Activated naive CD4-positive, alpha-beta T cell treated with anti-CD3 and anti-CD28 coated beads for 36 hours (primary cell): Measurements from ENCODE around the gene CYYR1. TPM values are rescaled to one million over a fixed set of nuclear protein-coding genes. Genes with fewer than 3 reads are reported as not detected.

Experiments
- CTCF ChIA-PET: fragments of 350-600 bp; sonication (Branson Sonifier 250); formaldehyde crosslinking; loops from one replicate; lab custom pipeline; 2021; ENCODE audit warnings: antibody characterized with exemption; lab: Charles Lee
- DNase-seq: peaks from one replicate; pipeline ENCODE4 v3.0.0-alpha.2; 2020
- H3K27ac Mint-ChIP-seq: one replicate; pipeline ENCODE4 v1.8.0; 2021; ENCODE audit warnings: mild to moderate bottlenecking, mixed read lengths
- H3K27me3 Mint-ChIP-seq: one replicate; pipeline ENCODE4 v1.8.0; 2021; ENCODE audit warnings: low read depth, mixed read lengths
- H3K36me3 Mint-ChIP-seq: one replicate; pipeline ENCODE4 v1.8.0; 2021; ENCODE audit warnings: low read depth, mixed read lengths
- H3K4me1 Mint-ChIP-seq: one replicate; pipeline ENCODE4 v1.8.0; 2021; ENCODE audit warnings: low read depth, mixed read lengths
- H3K4me3 Mint-ChIP-seq: one replicate; pipeline ENCODE4 v1.8.0; 2021; ENCODE audit warnings: mild to moderate bottlenecking, moderate library complexity, mixed read lengths
- H3K9me3 Mint-ChIP-seq: one replicate; pipeline ENCODE4 v1.8.0; 2021; ENCODE audit warnings: mixed read lengths
- intact Hi-C: fragments of 100-400 bp; cut with micrococcal nuclease; formaldehyde crosslinking; loops from one replicate; pipeline ENCODE4 v1.15.1; 2023
- total RNA-seq, 2 experiments: library from RNA; stranded (reverse); gene quantifications; one replicate each; pipeline ENCODE4 v1.2.3, GENCODE V29; 2021

Gene CYYR1
- total RNA-seq, 2 experiments from 2014 or later: not detected

- intact Hi-C loops: no loop called here
- no peaks in the 10 kb centered on the region for H3K4me1 Mint-ChIP-seq
- no peaks in the 10 kb centered on the region for H3K36me3 Mint-ChIP-seq
- peaks cover 6% of the 10 kb centered on the region for H3K27me3 Mint-ChIP-seq
- no peak overlapping the region for H3K4me3 Mint-ChIP-seq
- H3K9me3 Mint-ChIP-seq: no peaks in the 10 kb centered on the region
- no peak overlapping the region for H3K27ac Mint-ChIP-seq
- CTCF ChIA-PET: no interaction called here
- no peak for DNase-seq
Measured at GRCh38 chr21:26443867-26444266, 129.2 kb downstream of the CYYR1 start.

DNA sequence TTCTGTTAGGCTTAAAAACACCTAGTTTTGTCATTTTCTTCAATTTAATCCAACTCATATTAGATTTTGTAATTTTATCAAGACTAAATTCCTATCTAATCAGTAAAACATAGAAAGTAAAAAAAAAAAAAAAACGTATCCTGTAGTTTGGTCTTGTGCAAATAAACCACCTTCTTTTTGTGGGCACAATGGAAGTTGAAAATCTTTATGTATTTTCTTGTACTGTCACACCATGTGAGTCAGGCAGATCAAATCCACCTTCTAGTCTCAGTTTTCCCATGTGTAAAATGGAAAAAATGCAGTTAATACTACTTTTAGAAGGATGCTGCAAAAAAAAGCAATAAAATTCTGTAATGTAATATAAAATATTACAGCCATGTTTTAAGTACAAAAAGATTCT is 129.8 kb downstream of the CYYR1 start:
- Mint-ChIP-seq H3K4me3 (no peak overlapping the region), H3K27me3 (peaks cover 6% of the 10 kb centered on the region), H3K9me3 (no peaks in the 10 kb centered on the region), H3K36me3 (no peaks in the 10 kb centered on the region), H3K4me1 (no peaks in the 10 kb centered on the region), H3K27ac (no peak overlapping the region)
- CTCF ChIA-PET: no interaction called here
- no peak for DNase-seq
- intact Hi-C loops: no loop called here

DNA sequence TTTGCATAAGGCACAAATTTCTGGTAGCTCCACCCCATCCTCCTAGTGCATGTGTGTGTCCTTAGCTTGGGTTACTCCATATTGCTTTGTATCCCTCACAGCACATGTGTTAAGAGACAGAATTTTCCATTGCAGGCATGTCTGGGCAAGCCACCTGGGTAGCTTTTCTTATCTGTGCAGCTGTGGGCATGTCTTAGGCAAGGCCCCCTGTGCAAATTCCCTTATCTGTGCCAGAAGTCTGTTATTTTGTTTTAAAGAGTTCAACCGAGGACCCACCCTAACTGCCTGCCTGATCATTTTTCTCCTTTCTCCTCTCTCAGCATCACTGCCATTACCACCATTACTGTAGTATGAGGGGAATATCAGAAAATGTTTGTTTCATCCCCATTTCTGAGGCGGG is 131.9 kb downstream of the CYYR1 start:
- DNase-seq: no peak
- no peaks in the 10 kb centered on the region for H3K4me1 Mint-ChIP-seq
- H3K9me3 Mint-ChIP-seq: no peaks in the 10 kb centered on the region
- H3K27me3 Mint-ChIP-seq: peaks cover 6% of the 10 kb centered on the region
- intact Hi-C loops: no loop called here
- CTCF ChIA-PET: no interaction called here
- H3K27ac Mint-ChIP-seq: peak overlapping the region; percentile 55
- H3K4me3 Mint-ChIP-seq: no peak overlapping the region
- no peaks in the 10 kb centered on the region for H3K36me3 Mint-ChIP-seq

GRCh38 chr21:26438976-26439375 is 134.1 kb downstream of the CYYR1 start:
- Mint-ChIP-seq H3K4me1 (no peaks in the 10 kb centered on the region), H3K36me3 (no peaks in the 10 kb centered on the region), H3K4me3 (no peak overlapping the region), H3K27ac (no peak overlapping the region), H3K9me3 (no peaks in the 10 kb centered on the region), H3K27me3 (peaks cover 6% of the 10 kb centered on the region)
- no peak for DNase-seq
- CTCF ChIA-PET: no interaction called here
- intact Hi-C loops: no loop called here

GRCh38 chr21:26437326-26438009 is 135.6 kb downstream of the CYYR1 start:
- H3K4me1 Mint-ChIP-seq: no peaks in the 10 kb centered on the region
- no peaks in the 10 kb centered on the region for H3K9me3 Mint-ChIP-seq
- no peak for DNase-seq
- intact Hi-C loops: no loop called here
- H3K27ac Mint-ChIP-seq: no peak overlapping the region
- CTCF ChIA-PET: no interaction called here
- no peak overlapping the region for H3K4me3 Mint-ChIP-seq
- peaks cover 6% of the 10 kb centered on the region for H3K27me3 Mint-ChIP-seq
- H3K36me3 Mint-ChIP-seq: no peaks in the 10 kb centered on the region

GRCh38 chr21:26433386-26433785 is 139.7 kb downstream of the CYYR1 start:
- H3K9me3 Mint-ChIP-seq: no peaks in the 10 kb centered on the region
- no peak overlapping the region for H3K27ac Mint-ChIP-seq
- H3K4me3 Mint-ChIP-seq: no peak overlapping the region
- H3K4me1 Mint-ChIP-seq: no peaks in the 10 kb centered on the region
- intact Hi-C loops: no loop called here
- H3K36me3 Mint-ChIP-seq: no peaks in the 10 kb centered on the region
- CTCF ChIA-PET: no interaction called here
- DNase-seq: no peak
- H3K27me3 Mint-ChIP-seq: no peaks in the 10 kb centered on the region

GRCh38 chr21:26432410-26432809 is 140.7 kb downstream of the CYYR1 start:
- H3K27ac Mint-ChIP-seq: no peak overlapping the region
- H3K4me3 Mint-ChIP-seq: no peak overlapping the region
- H3K27me3 Mint-ChIP-seq: no peaks in the 10 kb centered on the region
- H3K9me3 Mint-ChIP-seq: no peaks in the 10 kb centered on the region
- CTCF ChIA-PET: no interaction called here
- no peak for DNase-seq
- H3K36me3 Mint-ChIP-seq: no peaks in the 10 kb centered on the region
- intact Hi-C loops: no loop called here
- H3K4me1 Mint-ChIP-seq: no peaks in the 10 kb centered on the region

GRCh38 chr21:26425576-26425975 is 147.5 kb downstream of the CYYR1 start:
- intact Hi-C loops: no loop called here
- Mint-ChIP-seq H3K4me1 (no peaks in the 10 kb centered on the region), H3K27ac (no peak overlapping the region)

DNA sequence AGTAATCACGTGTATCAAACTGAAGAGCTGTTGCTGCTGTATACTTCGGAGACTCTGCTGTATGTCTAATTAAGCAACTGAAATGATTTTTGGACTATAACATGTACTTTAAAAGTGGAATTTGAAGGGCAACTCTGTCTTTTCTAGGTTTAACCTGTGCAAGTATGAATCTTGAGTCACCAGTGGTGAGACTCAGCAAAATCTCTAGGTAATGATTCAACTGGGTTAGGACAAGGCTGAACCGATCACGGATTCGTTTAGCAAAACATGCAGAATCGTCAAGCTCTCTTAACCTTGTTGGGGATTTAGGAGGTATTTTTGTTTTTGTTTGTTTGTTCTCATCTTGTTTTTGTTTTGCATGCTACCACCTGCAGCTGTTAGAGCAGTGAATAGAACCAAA is 149.6 kb downstream of the CYYR1 start:
- Mint-ChIP-seq H3K4me1 (no peaks in the 10 kb centered on the region), H3K4me3 (no peak overlapping the region), H3K27ac (no peak overlapping the region), H3K9me3 (no peaks in the 10 kb centered on the region), H3K36me3 (no peaks in the 10 kb centered on the region), H3K27me3 (peaks cover 2% of the 10 kb centered on the region)
- DNase-seq: no peak
- intact Hi-C loops: no loop called here
- CTCF ChIA-PET: no interaction called here

More at GRCh38 chr21:26425576-26425975, 147.5 kb downstream of the CYYR1 start:
- CTCF ChIA-PET: no interaction called here
- Mint-ChIP-seq H3K36me3 (no peaks in the 10 kb centered on the region), H3K27me3 (peaks cover 1% of the 10 kb centered on the region), H3K4me3 (no peak overlapping the region), H3K9me3 (no peaks in the 10 kb centered on the region)
- DNase-seq: no peak

- Mint-ChIP-seq H3K36me3 (no peaks in the 10 kb centered on the region), H3K4me3 (no peak overlapping the region), H3K4me1 (no peaks in the 10 kb centered on the region), H3K27me3 (peaks cover 2% of the 10 kb centered on the region), H3K9me3 (no peaks in the 10 kb centered on the region), H3K27ac (no peak overlapping the region)
- intact Hi-C loops: no loop called here
- DNase-seq: no peak
- CTCF ChIA-PET: no interaction called here
Measured at GRCh38 chr21:26422706-26423105, 150.4 kb downstream of the CYYR1 start.

- Mint-ChIP-seq H3K27me3 (peaks cover 2% of the 10 kb centered on the region), H3K4me1 (no peaks in the 10 kb centered on the region), H3K36me3 (no peaks in the 10 kb centered on the region), H3K4me3 (no peak overlapping the region), H3K27ac (no peak overlapping the region), H3K9me3 (no peaks in the 10 kb centered on the region)
- no peak for DNase-seq
- intact Hi-C loops: no loop called here
- CTCF ChIA-PET: no interaction called here
Measured at GRCh38 chr21:26422138-26422537, 150.9 kb downstream of the CYYR1 start.

DNA sequence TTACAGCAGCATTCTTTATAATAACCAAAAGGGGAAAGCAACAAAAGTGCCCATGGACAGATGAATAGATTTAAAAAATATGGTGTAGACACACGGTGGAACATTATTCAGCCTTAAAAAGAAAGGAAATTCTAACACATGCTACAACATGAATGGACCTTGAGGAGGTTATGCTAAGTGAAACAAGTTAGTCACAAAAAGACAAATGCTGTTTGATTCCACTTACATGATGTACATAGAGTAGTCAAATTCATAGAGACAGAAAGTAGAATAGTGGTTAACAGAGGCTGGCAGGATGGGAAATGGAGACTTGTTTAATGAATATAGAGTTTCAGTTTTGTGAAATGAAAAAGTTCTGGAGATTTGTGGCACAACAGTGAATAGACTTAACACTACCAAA is 151.4 kb downstream of the CYYR1 start:
- Mint-ChIP-seq H3K4me3 (no peak overlapping the region), H3K27me3 (peaks cover 2% of the 10 kb centered on the region), H3K27ac (no peak overlapping the region), H3K9me3 (no peaks in the 10 kb centered on the region), H3K4me1 (no peaks in the 10 kb centered on the region), H3K36me3 (no peaks in the 10 kb centered on the region)
- intact Hi-C loops: no loop called here
- CTCF ChIA-PET: no interaction called here
- no peak for DNase-seq
